ENCODE data around the gene NTRK3. TPM values are rescaled to one million over a fixed set of nuclear protein-coding genes. Genes with fewer than 3 reads are reported as not detected.

Gene NTRK3
- total RNA-seq, 4 donors from 2014 or later = 0.09 to 2.7 (median 0.62) TPM

- H3K4me1 ChIP-seq = peaks cover 0 to 32% (median 0%) of the 10 kb centered on the region in 3 donors
- H3K27ac ChIP-seq = no peak overlapping the region
- H3K27me3 ChIP-seq = no peaks in the 10 kb centered on the region
- intact Hi-C loops (cut with DNase I) = no loop called here
- H3K36me3 ChIP-seq = no peaks in the 10 kb centered on the region
- DNase-seq = no peak
- no peak overlapping the region for H3K4me3 ChIP-seq
- H3K9me3 ChIP-seq = no peaks in the 10 kb centered on the region
- 65 to 100% methylated on average over 1 to 2 of the region's 3 CpGs for WGBS, 2 donors
- TF ChIP-seq CTCF (IDR thresholded peaks at IDR 0.05) (no peak), POLR2A (IDR thresholded peaks at IDR 0.05) (no peak)
These were observed 311.3 kb downstream of the NTRK3 start for GRCh38 chr15:87945246-87945645.

- TF ChIP-seq POLR2A (IDR thresholded peaks at IDR 0.05) = no peak
- no peak for TF ChIP-seq CTCF (IDR thresholded peaks at IDR 0.05)
- DNase-seq = no peak
- Histone ChIP-seq H3K9me3 (no peaks in the 10 kb centered on the region), H3K27ac (peak overlapping the region in 1 of 4 donors; percentile 17), H3K27me3 (no peaks in the 10 kb centered on the region), H3K4me3 (no peak overlapping the region), H3K4me1 (peaks cover 0 to 27% (median 0%) of the 10 kb centered on the region in 3 donors), H3K36me3 (no peaks in the 10 kb centered on the region)
- intact Hi-C loops (cut with DNase I) = no loop called here
- WGBS, 2 donors = 85 to 87% methylated on average over 5 to 6 of the region's 7 CpGs
These were observed 311.8 kb downstream of the NTRK3 start for GRCh38 chr15:87944691-87945090.

- H3K36me3 ChIP-seq = no peaks in the 10 kb centered on the region
- DNase-seq = no peak
- H3K4me1 ChIP-seq = peaks cover 0 to 20% (median 0%) of the 10 kb centered on the region in 3 donors
- no peak overlapping the region for H3K27ac ChIP-seq
- TF ChIP-seq POLR2A (IDR thresholded peaks at IDR 0.05) (no peak), CTCF (IDR thresholded peaks at IDR 0.05) (no peak)
- H3K9me3 ChIP-seq = no peaks in the 10 kb centered on the region
- 65 to 74% methylated on average over 3 of the region's 3 CpGs for WGBS, 2 donors
- H3K4me3 ChIP-seq = no peak overlapping the region
- intact Hi-C loops (cut with DNase I) = no loop called here
- no peaks in the 10 kb centered on the region for H3K27me3 ChIP-seq
These were observed 312.5 kb downstream of the NTRK3 start for GRCh38 chr15:87944050-87944449.

- Histone ChIP-seq H3K4me1 (peaks cover 0 to 16% (median 0%) of the 10 kb centered on the region in 3 donors), H3K9me3 (no peaks in the 10 kb centered on the region), H3K27ac (no peak overlapping the region), H3K4me3 (no peak overlapping the region), H3K36me3 (no peaks in the 10 kb centered on the region), H3K27me3 (no peaks in the 10 kb centered on the region)
- DNase-seq = no peak
- TF ChIP-seq CTCF (IDR thresholded peaks at IDR 0.05) = no peak
- 63 to 89% methylated on average over 1 to 2 of the region's 3 CpGs for WGBS, 2 donors
- intact Hi-C loops (cut with DNase I) = no loop called here
These were observed 312.9 kb downstream of the NTRK3 start for GRCh38 chr15:87943626-87944025.

- TF ChIP-seq POLR2A (IDR thresholded peaks at IDR 0.05) (no peak), CTCF (IDR thresholded peaks at IDR 0.05) (no peak)
- no peaks in the 10 kb centered on the region for H3K27me3 ChIP-seq
- no peaks in the 10 kb centered on the region for H3K36me3 ChIP-seq
- no peak overlapping the region for H3K27ac ChIP-seq
- DNase-seq = no peak
- H3K4me3 ChIP-seq = no peak overlapping the region
- peaks cover 0 to 3% (median 0%) of the 10 kb centered on the region in 3 donors for H3K4me1 ChIP-seq
- H3K9me3 ChIP-seq = no peaks in the 10 kb centered on the region
- intact Hi-C loops (cut with DNase I) = no loop called here
- WGBS, 2 donors = 82 to 100% methylated on average over 3 of the region's 6 CpGs
These were observed 314.2 kb downstream of the NTRK3 start for GRCh38 chr15:87942316-87942715.
